ENCODE results near the gene MRPL39. TPM values are rescaled to one million over a fixed set of nuclear protein-coding genes. Genes with fewer than 3 reads are reported as not detected.

Gene MRPL39
- total and polyA plus RNA-seq, 2 experiments from 2014 or later, result 50.5 to 132 TPM

- TF ChIP-seq REST (IDR thresholded peaks at IDR 0.05; ENCODE audit: unreplicated experiment) (no peak), ZNF331 (CRISPR knock-in tag; IDR thresholded peaks at IDR 0.05; ENCODE audit: low read depth) (no peak), ZNF114 (CRISPR knock-in tag; IDR thresholded peaks at IDR 0.05) (no peak), JUNB (IDR thresholded peaks at IDR 0.05; ENCODE audit: unreplicated experiment) (no peak), STAT1 (IDR thresholded peaks at IDR 0.05; ENCODE audit: unreplicated experiment) (no peak), EZH2 (IDR thresholded peaks at IDR 0.05; ENCODE audit: low read depth, unreplicated experiment) (no peak), EZH2phosphoT487 (IDR thresholded peaks at IDR 0.05; ENCODE audit: unreplicated experiment) (no peak), POLR2AphosphoS5 (IDR thresholded peaks at IDR 0.05; ENCODE audit: low read depth) (no peak), NANOG (IDR thresholded peaks at IDR 0.05; ENCODE audit: borderline replicate concordance) (no peak), ETS1 (IDR thresholded peaks at IDR 0.05) (no peak), CREB1 (CRISPR knock-in tag; IDR thresholded peaks at IDR 0.05; ENCODE audit: low read depth) (no peak), CTCF (conservative IDR thresholded peaks at IDR 0.05; ENCODE audit: low read depth in 2 of 2) (no peak)
- TF ChIP-seq, protein P1, sequence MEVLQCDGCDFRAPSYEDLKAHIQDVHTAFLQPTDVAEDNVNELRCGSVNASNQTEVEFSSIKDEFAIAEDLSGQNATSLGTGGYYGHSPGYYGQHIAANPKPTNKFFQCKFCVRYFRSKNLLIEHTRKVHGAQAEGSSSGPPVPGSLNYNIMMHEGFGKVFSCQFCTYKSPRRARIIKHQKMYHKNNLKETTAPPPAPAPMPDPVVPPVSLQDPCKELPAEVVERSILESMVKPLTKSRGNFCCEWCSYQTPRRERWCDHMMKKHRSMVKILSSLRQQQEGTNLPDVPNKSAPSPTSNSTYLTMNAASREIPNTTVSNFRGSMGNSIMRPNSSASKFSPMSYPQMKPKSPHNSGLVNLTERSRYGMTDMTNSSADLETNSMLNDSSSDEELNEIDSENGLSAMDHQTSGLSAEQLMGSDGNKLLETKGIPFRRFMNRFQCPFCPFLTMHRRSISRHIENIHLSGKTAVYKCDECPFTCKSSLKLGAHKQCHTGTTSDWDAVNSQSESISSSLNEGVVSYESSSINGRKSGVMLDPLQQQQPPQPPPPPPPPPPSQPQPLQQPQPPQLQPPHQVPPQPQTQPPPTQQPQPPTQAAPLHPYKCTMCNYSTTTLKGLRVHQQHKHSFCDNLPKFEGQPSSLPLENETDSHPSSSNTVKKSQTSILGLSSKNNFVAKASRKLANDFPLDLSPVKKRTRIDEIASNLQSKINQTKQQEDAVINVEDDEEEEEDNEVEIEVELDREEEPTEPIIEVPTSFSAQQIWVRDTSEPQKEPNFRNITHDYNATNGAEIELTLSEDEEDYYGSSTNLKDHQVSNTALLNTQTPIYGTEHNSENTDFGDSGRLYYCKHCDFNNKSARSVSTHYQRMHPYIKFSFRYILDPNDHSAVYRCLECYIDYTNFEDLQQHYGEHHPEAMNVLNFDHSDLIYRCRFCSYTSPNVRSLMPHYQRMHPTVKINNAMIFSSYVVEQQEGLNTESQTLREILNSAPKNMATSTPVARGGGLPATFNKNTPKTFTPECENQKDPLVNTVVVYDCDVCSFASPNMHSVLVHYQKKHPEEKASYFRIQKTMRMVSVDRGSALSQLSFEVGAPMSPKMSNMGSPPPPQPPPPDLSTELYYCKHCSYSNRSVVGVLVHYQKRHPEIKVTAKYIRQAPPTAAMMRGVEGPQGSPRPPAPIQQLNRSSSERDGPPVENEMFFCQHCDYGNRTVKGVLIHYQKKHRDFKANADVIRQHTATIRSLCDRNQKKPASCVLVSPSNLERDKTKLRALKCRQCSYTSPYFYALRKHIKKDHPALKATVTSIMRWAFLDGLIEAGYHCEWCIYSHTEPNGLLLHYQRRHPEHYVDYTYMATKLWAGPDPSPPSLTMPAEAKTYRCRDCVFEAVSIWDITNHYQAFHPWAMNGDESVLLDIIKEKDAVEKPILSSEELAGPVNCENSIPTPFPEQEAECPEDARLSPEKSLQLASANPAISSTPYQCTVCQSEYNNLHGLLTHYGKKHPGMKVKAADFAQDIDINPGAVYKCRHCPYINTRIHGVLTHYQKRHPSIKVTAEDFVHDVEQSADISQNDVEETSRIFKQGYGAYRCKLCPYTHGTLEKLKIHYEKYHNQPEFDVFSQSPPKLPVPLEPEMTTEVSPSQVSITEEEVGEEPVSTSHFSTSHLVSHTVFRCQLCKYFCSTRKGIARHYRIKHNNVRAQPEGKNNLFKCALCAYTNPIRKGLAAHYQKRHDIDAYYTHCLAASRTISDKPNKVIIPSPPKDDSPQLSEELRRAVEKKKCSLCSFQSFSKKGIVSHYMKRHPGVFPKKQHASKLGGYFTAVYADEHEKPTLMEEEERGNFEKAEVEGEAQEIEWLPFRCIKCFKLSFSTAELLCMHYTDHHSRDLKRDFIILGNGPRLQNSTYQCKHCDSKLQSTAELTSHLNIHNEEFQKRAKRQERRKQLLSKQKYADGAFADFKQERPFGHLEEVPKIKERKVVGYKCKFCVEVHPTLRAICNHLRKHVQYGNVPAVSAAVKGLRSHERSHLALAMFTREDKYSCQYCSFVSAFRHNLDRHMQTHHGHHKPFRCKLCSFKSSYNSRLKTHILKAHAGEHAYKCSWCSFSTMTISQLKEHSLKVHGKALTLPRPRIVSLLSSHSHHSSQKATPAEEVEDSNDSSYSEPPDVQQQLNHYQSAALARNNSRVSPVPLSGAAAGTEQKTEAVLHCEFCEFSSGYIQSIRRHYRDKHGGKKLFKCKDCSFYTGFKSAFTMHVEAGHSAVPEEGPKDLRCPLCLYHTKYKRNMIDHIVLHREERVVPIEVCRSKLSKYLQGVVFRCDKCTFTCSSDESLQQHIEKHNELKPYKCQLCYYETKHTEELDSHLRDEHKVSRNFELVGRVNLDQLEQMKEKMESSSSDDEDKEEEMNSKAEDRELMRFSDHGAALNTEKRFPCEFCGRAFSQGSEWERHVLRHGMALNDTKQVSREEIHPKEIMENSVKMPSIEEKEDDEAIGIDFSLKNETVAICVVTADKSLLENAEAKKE (CRISPR knock-in tag; IDR thresholded peaks at IDR 0.05), result no peak
- Mint-ChIP-seq H3K4me3 (no peak overlapping the region), H3K27ac (no peak overlapping the region), H3K36me3 (ENCODE audit: low read depth) (no peaks in the 10 kb centered on the region; the same call in 2 of the 3 replicates), H3K27me3 (ENCODE audit: insufficient read depth, low read depth, poor library complexity) (no peaks in the 10 kb centered on the region), H3K4me1 (peaks cover 18% of the 10 kb centered on the region), H3K9me3 (no peaks in the 10 kb centered on the region)
- Histone ChIP-seq H3K79me2 (replicated peaks; ENCODE audit: insufficient read depth) (no peaks in the 10 kb centered on the region), H3K9me2 (ENCODE audit: insufficient read depth) (no peaks in the 10 kb centered on the region), H3K27ac (ENCODE audit: low read depth) (no peak overlapping the region), H2AFZ (no peak overlapping the region), H3K36me3 (ENCODE audit: insufficient read depth) (no peaks in the 10 kb centered on the region), H3K4me2 (no peak overlapping the region), H3F3A (replicated peaks; ENCODE audit: low read depth) (no peaks in the 10 kb centered on the region), H3K27me3 (ENCODE audit: insufficient read depth) (no peaks in the 10 kb centered on the region), H3K4me3 (no peak overlapping the region), H4K20me1 (replicated peaks; ENCODE audit: insufficient read depth) (no peaks in the 10 kb centered on the region), H3K4me1 (ENCODE audit: insufficient read depth) (peaks cover 4% of the 10 kb centered on the region; the same call in 1 of the 2 replicates)
- ATAC-seq (no peak), DNase-seq (ENCODE audit: low spot score) (no peak)
Observed at GRCh38 chr21:25656412-25656811, 49.1 kb upstream of the MRPL39 start.

Measured in GM23338 (cell line).